Stimulated activated CD4-positive, alpha-beta T cell treated with anti-CD3 and anti-CD28 coated beads, Interleukin-12 subunit alpha, Interleukin-12 subunit beta, amount 100 ng/mL, for 24 hours (primary cell): ENCODE data around the gene USP54.
A peak's percentile ranks its signal among the peaks of the same experiment; 100 is the strongest.
"Not testable (repeated sequence)": the region's sequence is repeated elsewhere in the genome, so short reads cannot be mapped to it uniquely, and the experiment has no call there.

Experiments
- DNase-seq, 2 experiments: peaks; one replicate each; pipeline ENCODE4 v3.0.0-alpha.2; 2020; ENCODE audit warnings: low read depth in 2 of 2

USP54 gene

DNA sequence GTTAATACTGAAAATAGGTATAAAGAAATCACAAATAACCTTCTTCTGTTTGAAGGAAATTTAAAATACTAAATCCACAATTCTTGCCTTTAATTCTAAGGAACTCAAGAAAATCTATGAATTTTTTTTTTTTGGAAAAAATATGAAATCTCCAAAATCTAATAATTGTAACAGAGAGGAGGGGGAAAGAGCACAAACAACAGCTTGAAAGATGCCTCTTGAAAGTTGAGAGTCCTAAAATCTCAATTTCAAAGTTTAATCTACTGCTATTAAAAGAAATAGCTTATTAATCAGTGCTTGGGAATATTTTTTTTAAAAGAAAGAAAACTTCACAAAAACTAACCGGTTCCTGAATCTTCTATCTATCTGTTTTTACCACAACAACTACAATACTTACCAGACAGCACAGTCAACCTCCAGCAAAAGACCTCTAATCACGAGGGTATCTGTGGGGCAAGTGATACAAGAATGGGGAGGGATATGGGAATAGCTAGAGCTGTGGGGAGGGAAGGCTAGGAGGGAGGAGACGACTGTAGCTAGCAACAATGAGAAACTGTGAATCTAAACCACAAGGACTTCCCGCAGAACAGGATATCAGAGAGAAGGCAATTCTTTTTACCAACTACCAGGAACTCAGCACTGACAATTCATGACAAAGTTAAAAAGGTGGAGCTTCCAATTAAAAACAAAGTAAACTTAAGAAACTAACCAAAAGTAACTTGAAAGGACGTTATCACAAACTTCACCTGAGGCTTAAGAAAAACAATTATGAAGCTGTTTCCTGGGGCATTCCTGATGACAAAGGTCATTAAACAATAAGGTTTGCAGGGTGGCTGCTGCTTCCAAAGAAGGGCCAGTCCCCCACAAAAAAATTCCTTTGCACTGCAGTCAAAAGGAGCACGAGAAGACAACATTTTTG, at the start of gene USP54:
USP54 (minus strand) TSS at position 462 of the 919 bp plus-strand sequence. CDS start 15,684 bp downstream, outside the sequence.
- DNase-seq: no peak

GRCh38 chr10:73639286-73639685, 48.1 kb upstream of the USP54 start:
- no peak for DNase-seq

GRCh38 chr10:73635781-73636180, 44.6 kb upstream of the USP54 start:
- no peak for DNase-seq

- no peak for DNase-seq
Measured at GRCh38 chr10:73634421-73634820, 43.3 kb upstream of the USP54 start.

GRCh38 chr10:73629165-73629564, 38.0 kb upstream of the USP54 start:
- DNase-seq: no peak

- no peak for DNase-seq
Measured at GRCh38 chr10:73628405-73628804, 37.3 kb upstream of the USP54 start.

DNA sequence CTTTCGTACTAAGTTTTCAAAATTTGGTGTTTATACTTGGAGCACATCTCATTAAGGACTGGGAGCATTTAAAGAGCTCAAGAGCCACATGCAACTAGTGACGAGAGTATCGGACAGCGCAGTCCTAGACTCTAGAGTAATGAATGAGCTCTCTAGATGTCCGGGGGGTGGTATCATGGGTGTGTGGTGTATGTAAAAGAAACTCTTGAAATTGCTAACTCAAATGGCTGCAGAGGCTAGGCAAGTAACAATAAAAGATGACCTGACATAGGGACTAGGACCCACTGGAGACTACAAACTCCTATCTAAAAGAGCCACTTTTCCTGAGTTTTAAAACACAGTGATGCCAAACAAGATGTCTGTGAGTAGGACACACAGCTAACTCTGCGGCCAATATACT, 36.2 kb upstream of the USP54 start:
- no peak for DNase-seq

GRCh38 chr10:73625884-73626752, 35.0 kb upstream of the USP54 start:
- DNase-seq: peak; percentile 84 to 88

- no peak for DNase-seq
Measured at GRCh38 chr10:73625004-73625883, 34.1 kb upstream of the USP54 start.

- no peak for DNase-seq
Measured at GRCh38 chr10:73623056-73623455, 31.9 kb upstream of the USP54 start.

DNA sequence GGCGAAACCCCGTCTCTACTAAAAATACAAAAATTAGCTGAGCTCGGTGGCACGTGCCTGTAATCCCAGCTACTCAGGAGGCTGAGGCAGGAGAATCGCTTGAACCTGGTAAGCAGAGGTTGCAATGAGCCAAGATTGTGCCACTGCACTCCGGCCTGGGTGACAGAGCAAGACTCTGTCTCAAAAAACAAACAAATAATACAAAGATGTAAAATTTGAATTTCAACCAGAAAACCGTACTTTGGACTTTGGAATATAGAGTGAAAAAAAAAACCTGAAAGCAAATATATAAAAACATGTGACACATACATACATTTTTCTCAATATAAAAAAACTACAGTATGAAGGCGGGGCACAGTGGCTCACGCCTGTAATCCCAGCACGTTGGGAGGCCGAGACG, 29.8 kb upstream of the USP54 start:
- not testable (repeated sequence) for DNase-seq

GRCh38 chr10:73617143-73617542, 26.0 kb upstream of the USP54 start:
- not testable (repeated sequence) for DNase-seq

DNA sequence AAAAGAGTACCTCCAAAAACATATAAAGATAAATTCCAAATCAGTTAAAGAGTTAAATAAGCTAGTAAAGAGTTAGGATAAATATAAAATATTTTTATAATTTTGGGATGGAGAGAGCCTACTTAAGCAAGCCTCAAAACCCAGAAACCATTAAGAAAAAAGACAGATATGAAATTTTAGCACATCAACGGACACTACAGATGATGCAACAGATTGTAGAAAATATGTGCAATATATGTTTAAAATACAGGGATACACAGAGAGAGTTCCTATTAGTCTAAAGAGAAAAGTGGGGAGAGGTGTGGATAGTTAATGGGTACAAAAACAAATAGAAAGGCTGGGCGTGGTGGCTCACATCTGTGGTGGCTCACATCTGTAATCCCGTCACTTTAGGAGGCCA, 23.6 kb upstream of the USP54 start:
- DNase-seq: no peak

DNA sequence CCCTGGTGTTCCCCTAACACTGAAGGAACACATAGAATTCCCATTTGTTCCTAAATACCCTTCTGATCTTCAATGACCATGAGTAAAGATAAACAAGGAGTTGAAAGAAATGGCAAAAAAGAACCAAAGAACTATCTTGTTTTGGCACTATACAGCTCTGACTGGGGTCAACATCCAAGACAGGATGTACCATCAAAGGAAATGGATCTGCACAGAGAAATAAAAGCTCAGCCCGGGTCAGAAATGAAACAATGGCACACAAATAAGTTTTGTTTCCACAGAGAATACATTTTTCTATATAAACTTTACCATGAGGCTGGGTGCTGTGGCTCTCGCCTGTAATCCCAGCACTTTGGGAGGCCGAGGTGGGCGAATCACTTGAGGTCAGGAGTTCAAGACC, 18.0 kb upstream of the USP54 start:
- no peak for DNase-seq

- no peak for DNase-seq
Measured at GRCh38 chr10:73601486-73601921, 10.4 kb upstream of the USP54 start.

GRCh38 chr10:73597346-73597745, 6.2 kb upstream of the USP54 start:
- no peak for DNase-seq

DNA sequence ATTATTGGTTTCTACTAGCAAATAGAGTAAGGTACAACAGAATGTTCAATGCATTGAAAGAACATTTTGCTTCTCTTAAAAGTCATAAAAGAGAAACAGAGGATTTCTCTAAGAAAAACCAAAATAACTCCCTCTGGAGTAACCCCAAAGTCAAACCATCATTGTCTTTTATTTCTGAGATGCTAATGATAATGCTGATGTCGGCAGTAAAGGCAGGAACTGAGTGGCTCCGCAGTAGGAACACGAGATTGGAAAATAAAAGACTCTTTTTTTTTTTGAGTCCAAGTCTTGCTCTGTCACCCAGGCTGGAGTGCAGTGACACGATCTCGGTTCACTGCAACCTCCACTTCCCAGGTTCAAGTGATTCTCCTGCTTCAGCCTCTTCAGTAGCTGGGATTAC, 2.7 kb upstream of the USP54 start:
- DNase-seq: no peak

GRCh38 chr10:73593110-73593509, 2.0 kb upstream of the USP54 start:
- no peak for DNase-seq

DNA sequence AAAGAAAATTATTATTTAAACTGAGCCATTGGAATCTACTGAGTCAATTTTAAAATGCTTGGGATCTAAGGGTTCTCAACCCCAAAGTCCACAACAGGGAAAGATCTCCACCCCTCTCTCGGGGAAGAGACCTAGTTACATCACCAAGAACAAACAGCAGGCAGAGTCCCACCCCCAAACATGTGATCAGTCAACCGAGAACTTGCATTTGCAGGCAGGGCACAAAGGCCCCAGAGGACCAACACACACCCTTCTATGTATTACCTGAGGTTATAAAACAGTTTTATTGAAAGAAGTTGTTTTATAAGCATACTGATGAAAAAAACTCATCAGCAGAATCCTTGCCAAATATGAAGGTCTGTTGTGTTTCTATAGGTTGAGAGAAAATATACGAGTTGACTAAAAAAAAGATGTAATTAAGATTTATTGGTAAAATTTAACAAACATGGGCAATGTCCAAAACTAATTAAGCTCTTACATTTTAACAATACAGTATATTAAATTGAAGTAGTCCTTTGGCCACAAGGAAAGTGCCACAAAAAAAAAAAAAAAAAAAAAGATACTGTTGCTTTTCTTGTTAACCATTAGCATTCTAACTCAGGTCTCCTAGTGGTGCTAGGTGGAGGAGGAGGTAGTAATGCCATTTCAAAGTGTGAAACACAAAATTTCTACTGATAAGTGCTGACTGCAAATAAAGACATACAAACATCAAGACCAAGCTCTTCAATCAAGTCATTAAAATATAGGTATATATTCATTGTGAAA, 975 bp upstream of the USP54 start:
- no peak for DNase-seq

DNA sequence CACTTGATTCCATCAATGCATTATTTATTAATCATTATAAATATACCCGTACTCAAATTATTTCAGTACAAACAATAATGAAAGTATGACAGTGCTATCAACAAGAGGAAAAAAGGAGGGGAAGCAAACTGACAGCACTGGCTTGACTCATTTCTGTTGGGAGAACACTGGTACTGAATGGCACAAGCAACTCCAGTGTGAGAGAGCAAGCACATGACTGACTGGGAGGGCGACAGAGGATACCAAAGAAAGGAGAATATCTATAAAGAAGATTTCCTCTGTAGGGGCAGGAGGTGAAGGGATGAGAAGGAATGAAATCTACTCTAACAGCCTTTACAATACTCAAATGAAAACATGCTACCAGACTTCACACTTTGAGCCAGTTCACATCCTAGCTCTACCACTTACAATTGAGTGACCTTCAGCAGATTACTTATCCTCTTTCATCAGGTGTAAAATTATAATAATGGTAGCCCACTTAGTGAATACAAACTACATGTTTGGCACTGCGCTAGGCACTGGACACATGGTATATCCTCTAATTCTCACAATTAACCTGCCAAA, 1.5 kb downstream of the USP54 start:
- DNase-seq: no peak
